Stimulated activated naive CD8-positive, alpha-beta T cell treated with anti-CD3 and anti-CD28 coated beads, Interleukin-15, amount 100 ng/mL, for 72 hours (primary cell): Measurements from ENCODE around the gene DLGAP4.

Experiments used
- ATAC-seq: fragments of 150-1000 bp; cut with Tn5 transposase; 2 replicates; pipeline ENCODE4 v1.10.0; 2021; ENCODE audit warnings: mild to moderate bottlenecking, moderate library complexity
- DNase-seq, 2 donors: peaks; one replicate each; pipeline ENCODE4 v3.0.0; 2021 to 2022
- H3K27ac Mint-ChIP-seq, 2 donors: one replicate each; pipeline ENCODE4 v1.8.0; 2022; ENCODE audit warnings: mild to moderate bottlenecking in 2 of 2, mixed read lengths in 2 of 2, moderate library complexity in 2 of 2
- H3K27me3 Mint-ChIP-seq: one replicate; pipeline ENCODE4 v1.8.0; 2022; ENCODE audit warnings: mixed read lengths
- H3K4me1 Mint-ChIP-seq: one replicate; pipeline ENCODE4 v1.8.0; 2022; ENCODE audit warnings: mild to moderate bottlenecking, mixed read lengths
- H3K4me3 Mint-ChIP-seq, 2 donors: one replicate each; pipeline ENCODE4 v1.8.0; 2022; ENCODE audit warnings: mild to moderate bottlenecking in 2 of 2, mixed read lengths in 2 of 2, moderate library complexity in 1 of 2
- H3K9me3 Mint-ChIP-seq, 2 donors: one replicate each; pipeline ENCODE4 v1.8.0; 2022; ENCODE audit warnings: mixed read lengths in 2 of 2

The DLGAP4 gene

GRCh38 chr20:36346256-36346655 is 40.1 kb downstream of the DLGAP4 start:
- H3K4me3 Mint-ChIP-seq, result no peak overlapping the region
- ATAC-seq, result no peak
- H3K4me1 Mint-ChIP-seq, result no peaks in the 10 kb centered on the region
- no peak for DNase-seq
- H3K27ac Mint-ChIP-seq, result no peak overlapping the region
- peaks cover 12% of the 10 kb centered on the region for H3K27me3 Mint-ChIP-seq
- H3K9me3 Mint-ChIP-seq, result no peaks in the 10 kb centered on the region

GRCh38 chr20:36349384-36350170 is 43.4 kb downstream of the DLGAP4 start:
- H3K27me3 Mint-ChIP-seq, result peaks cover 12% of the 10 kb centered on the region
- H3K4me1 Mint-ChIP-seq, result no peaks in the 10 kb centered on the region
- ATAC-seq (no peak), DNase-seq (no peak)
- H3K27ac Mint-ChIP-seq, result no peak overlapping the region
- H3K9me3 Mint-ChIP-seq, result no peaks in the 10 kb centered on the region
- H3K4me3 Mint-ChIP-seq, result no peak overlapping the region

- Mint-ChIP-seq H3K27me3 (peaks cover 12% of the 10 kb centered on the region), H3K4me1 (no peaks in the 10 kb centered on the region), H3K4me3 (no peak overlapping the region), H3K9me3 (no peaks in the 10 kb centered on the region), H3K27ac (no peak overlapping the region)
- no peak for DNase-seq
- no peak for ATAC-seq
Measured at GRCh38 chr20:36350439-36350838, 44.3 kb downstream of the DLGAP4 start.

- H3K27ac Mint-ChIP-seq, result peak overlapping the region in 1 of 2 donors; percentile 8
- H3K27me3 Mint-ChIP-seq, result peaks cover 12% of the 10 kb centered on the region
- ATAC-seq (no peak), DNase-seq (no peak)
- H3K9me3 Mint-ChIP-seq, result no peaks in the 10 kb centered on the region
- H3K4me3 Mint-ChIP-seq, result no peak overlapping the region
- no peaks in the 10 kb centered on the region for H3K4me1 Mint-ChIP-seq
Measured at GRCh38 chr20:36351937-36352336, 45.8 kb downstream of the DLGAP4 start.

- Mint-ChIP-seq H3K9me3 (no peaks in the 10 kb centered on the region), H3K4me3 (no peak overlapping the region), H3K4me1 (no peaks in the 10 kb centered on the region), H3K27me3 (peaks cover 12% of the 10 kb centered on the region), H3K27ac (no peak overlapping the region)
- no peak for ATAC-seq
- no peak for DNase-seq
Measured at GRCh38 chr20:36352843-36353553, 46.9 kb downstream of the DLGAP4 start.

GRCh38 chr20:36353740-36354139 is 47.6 kb downstream of the DLGAP4 start:
- Mint-ChIP-seq H3K4me1 (no peaks in the 10 kb centered on the region), H3K27ac (no peak overlapping the region), H3K4me3 (no peak overlapping the region), H3K27me3 (peaks cover 12% of the 10 kb centered on the region), H3K9me3 (no peaks in the 10 kb centered on the region)
- DNase-seq (no peak), ATAC-seq (no peak)

GRCh38 chr20:36355469-36356171 is 49.5 kb downstream of the DLGAP4 start:
- no peaks in the 10 kb centered on the region for H3K4me1 Mint-ChIP-seq
- no peak overlapping the region for H3K27ac Mint-ChIP-seq
- no peak for DNase-seq
- no peak overlapping the region for H3K4me3 Mint-ChIP-seq
- H3K9me3 Mint-ChIP-seq, result no peaks in the 10 kb centered on the region
- no peak for ATAC-seq
- H3K27me3 Mint-ChIP-seq, result peaks cover 12% of the 10 kb centered on the region

- H3K4me1 Mint-ChIP-seq, result no peaks in the 10 kb centered on the region
- H3K27ac Mint-ChIP-seq, result no peak overlapping the region
- DNase-seq, result no peak
- H3K9me3 Mint-ChIP-seq, result no peaks in the 10 kb centered on the region
- H3K27me3 Mint-ChIP-seq, result no peaks in the 10 kb centered on the region
- no peak overlapping the region for H3K4me3 Mint-ChIP-seq
- ATAC-seq, result no peak
Measured at GRCh38 chr20:36359668-36360406, 53.7 kb downstream of the DLGAP4 start.

- ATAC-seq, result no peak
- H3K9me3 Mint-ChIP-seq, result no peaks in the 10 kb centered on the region
- no peak overlapping the region for H3K27ac Mint-ChIP-seq
- no peak overlapping the region for H3K4me3 Mint-ChIP-seq
- no peaks in the 10 kb centered on the region for H3K4me1 Mint-ChIP-seq
- no peaks in the 10 kb centered on the region for H3K27me3 Mint-ChIP-seq
- DNase-seq, result no peak
Measured at GRCh38 chr20:36360429-36360828, 54.3 kb downstream of the DLGAP4 start.

GRCh38 chr20:36361406-36361805 is 55.3 kb downstream of the DLGAP4 start:
- no peak overlapping the region for H3K27ac Mint-ChIP-seq
- H3K27me3 Mint-ChIP-seq, result no peaks in the 10 kb centered on the region
- H3K9me3 Mint-ChIP-seq, result no peaks in the 10 kb centered on the region
- ATAC-seq (no peak), DNase-seq (no peak)
- H3K4me3 Mint-ChIP-seq, result no peak overlapping the region
- no peaks in the 10 kb centered on the region for H3K4me1 Mint-ChIP-seq

GRCh38 chr20:36362261-36362660 is 56.1 kb downstream of the DLGAP4 start:
- H3K27ac Mint-ChIP-seq, result no peak overlapping the region
- no peaks in the 10 kb centered on the region for H3K27me3 Mint-ChIP-seq
- H3K4me1 Mint-ChIP-seq, result no peaks in the 10 kb centered on the region

GRCh38 chr20:36362978-36363713 is 57.0 kb downstream of the DLGAP4 start:
- no peak overlapping the region for H3K4me3 Mint-ChIP-seq
- DNase-seq, result no peak
- ATAC-seq, result no peak
- no peaks in the 10 kb centered on the region for H3K27me3 Mint-ChIP-seq
- H3K9me3 Mint-ChIP-seq, result no peaks in the 10 kb centered on the region
- no peaks in the 10 kb centered on the region for H3K4me1 Mint-ChIP-seq
- H3K27ac Mint-ChIP-seq, result no peak overlapping the region

More at GRCh38 chr20:36362261-36362660, 56.1 kb downstream of the DLGAP4 start:
- DNase-seq (no peak), ATAC-seq (no peak)
- Mint-ChIP-seq H3K9me3 (no peaks in the 10 kb centered on the region), H3K4me3 (no peak overlapping the region)

GRCh38 chr20:36364506-36364905 is 58.4 kb downstream of the DLGAP4 start:
- H3K27me3 Mint-ChIP-seq, result no peaks in the 10 kb centered on the region
- H3K4me1 Mint-ChIP-seq, result no peaks in the 10 kb centered on the region
- H3K4me3 Mint-ChIP-seq, result no peak overlapping the region
- ATAC-seq, result no peak
- H3K27ac Mint-ChIP-seq, result peak overlapping the region in 1 of 2 donors; percentile 79
- no peak for DNase-seq
- no peaks in the 10 kb centered on the region for H3K9me3 Mint-ChIP-seq

GRCh38 chr20:36366623-36367369 is 60.7 kb downstream of the DLGAP4 start:
- DNase-seq (no peak), ATAC-seq (no peak)
- Mint-ChIP-seq H3K4me3 (no peak overlapping the region), H3K27me3 (peaks cover 9% of the 10 kb centered on the region), H3K27ac (no peak overlapping the region), H3K4me1 (no peaks in the 10 kb centered on the region), H3K9me3 (no peaks in the 10 kb centered on the region)
